Skeletal muscle satellite cell (primary cell): Measurements from ENCODE around the gene ASPG. TPM values are rescaled to one million over a fixed set of nuclear protein-coding genes. Genes with fewer than 3 reads are reported as not detected.

Experiments
- H3K27me3 ChIP-seq: 2 replicates; pipeline ENCODE4 v1.7.0; 2013; ENCODE audit warnings: low read length; ENCODE audit not compliant: control insufficient read depth, insufficient read depth
- H3K36me3 ChIP-seq: 2 replicates; pipeline ENCODE4 v1.7.0; 2013; ENCODE audit warnings: mild to moderate bottlenecking, control low read depth, low read length; ENCODE audit not compliant: insufficient read depth
- H3K4me1 ChIP-seq: 2 replicates; pipeline ENCODE4 v1.7.0; 2013; ENCODE audit warnings: low read length; ENCODE audit not compliant: control insufficient read depth, insufficient read depth
- H3K4me2 ChIP-seq: 2 replicates; pipeline ENCODE4 v1.7.0; 2013; ENCODE audit warnings: mild to moderate bottlenecking, low read length
- H3K4me3 ChIP-seq: 2 replicates; pipeline ENCODE4 v1.7.0; 2013; ENCODE audit warnings: low read length
- H3K9ac ChIP-seq: 2 replicates; pipeline ENCODE4 v1.7.0; 2013; ENCODE audit warnings: mild to moderate bottlenecking, low read depth, low read length, moderate library complexity
- H3K9me3 ChIP-seq: replicated peaks from 2 replicates; pipeline ENCODE4 v1.7.0; 2013; ENCODE audit warnings: mild to moderate bottlenecking, control low read depth, low read length
- total RNA-seq: library from RNA; depleted of rRNA; stranded (reverse); fragments of >200 nt; gene quantifications from 2 replicates; pipeline ENCODE4 v1.2.3, GENCODE V29; 2012; rRNA removed

Gene ASPG
- not detected in 2 replicates for total RNA-seq

- Histone ChIP-seq H3K27me3 (peaks cover 39% of the 10 kb centered on the region), H3K4me3 (no peak within 1 kb of the TSS), H3K9me3 (no peaks in the 10 kb centered on the region), H3K36me3 (no peaks in the 10 kb centered on the region), H3K4me2 (no peak within 1 kb of the TSS), H3K9ac (no peak within 1 kb of the TSS), H3K4me1 (no peaks in the 10 kb centered on the region)
These were observed at the start of gene ASPG for GRCh38 chr14:104085032-104085888. Gene ASPG (plus strand): TSS chr14:104085700. CDS start chr14:104085771, 71 bp downstream.

- no peaks in the 10 kb centered on the region for H3K4me1 ChIP-seq
These were observed 49.3 kb upstream of the ASPG start for GRCh38 chr14:104036212-104036611.

DNA sequence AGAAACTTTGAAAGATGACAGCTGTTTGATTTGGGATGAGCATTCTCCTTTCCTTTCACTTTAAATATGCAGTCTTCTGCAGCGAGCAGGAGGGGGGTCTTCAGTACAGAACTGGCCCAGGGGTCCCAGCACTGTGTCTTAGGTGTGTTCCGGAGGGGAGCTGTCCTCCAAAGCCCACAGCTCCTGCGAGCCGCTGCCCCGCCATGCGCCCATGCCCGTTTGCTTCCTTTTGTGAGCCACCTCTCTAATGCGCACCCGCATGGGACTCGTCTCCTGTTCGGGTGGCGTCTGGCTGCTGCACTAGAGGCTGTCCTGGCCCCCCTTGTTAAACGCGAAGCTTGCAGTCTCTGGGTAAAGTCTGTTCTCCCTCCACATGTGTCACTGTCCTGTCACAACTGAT, 48.4 kb upstream of the ASPG start:
- H3K36me3 ChIP-seq, result no peaks in the 10 kb centered on the region

More at GRCh38 chr14:104036212-104036611, 49.3 kb upstream of the ASPG start:
- Histone ChIP-seq H3K27me3 (peaks cover 58% of the 10 kb centered on the region), H3K9ac (no peak overlapping the region), H3K9me3 (no peaks in the 10 kb centered on the region), H3K4me2 (no peak overlapping the region), H3K4me3 (no peak overlapping the region), H3K36me3 (no peaks in the 10 kb centered on the region)

GRCh38 chr14:104037903-104038302, 47.6 kb upstream of the ASPG start:
- H3K4me1 ChIP-seq, result no peaks in the 10 kb centered on the region
- no peak overlapping the region for H3K4me2 ChIP-seq
- H3K9me3 ChIP-seq, result no peaks in the 10 kb centered on the region
- H3K36me3 ChIP-seq, result no peaks in the 10 kb centered on the region
- no peak overlapping the region for H3K4me3 ChIP-seq
- H3K9ac ChIP-seq, result no peak overlapping the region
- H3K27me3 ChIP-seq, result peaks cover 59% of the 10 kb centered on the region

More for the DNA sequence above, 48.4 kb upstream of the ASPG start:
- no peak overlapping the region for H3K4me3 ChIP-seq
- peaks cover 64% of the 10 kb centered on the region for H3K27me3 ChIP-seq
- H3K4me2 ChIP-seq, result no peak overlapping the region
- no peaks in the 10 kb centered on the region for H3K4me1 ChIP-seq
- H3K9me3 ChIP-seq, result no peaks in the 10 kb centered on the region
- H3K9ac ChIP-seq, result no peak overlapping the region

DNA sequence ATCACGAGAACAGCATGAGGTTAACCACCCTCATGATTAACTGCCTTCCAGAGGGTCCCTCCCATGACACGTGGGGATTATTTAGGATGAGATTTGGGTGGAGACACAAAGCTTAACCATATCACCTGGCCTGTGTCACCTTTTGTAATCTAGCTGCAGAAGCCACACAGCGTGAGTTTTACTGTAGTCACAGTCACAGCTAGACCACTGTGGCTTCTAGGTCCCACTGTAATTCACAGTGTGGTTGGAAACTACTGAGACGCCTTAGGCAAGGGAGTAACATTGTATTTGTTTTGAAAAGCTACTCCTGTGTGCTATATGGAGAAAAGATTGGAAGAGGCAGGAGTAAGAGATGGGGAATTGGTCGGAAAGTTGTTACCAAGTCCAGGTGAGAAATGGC, 46.3 kb upstream of the ASPG start:
- Histone ChIP-seq H3K9me3 (no peaks in the 10 kb centered on the region), H3K9ac (no peak overlapping the region), H3K4me2 (no peak overlapping the region), H3K4me3 (no peak overlapping the region), H3K36me3 (no peaks in the 10 kb centered on the region), H3K4me1 (peaks cover 6% of the 10 kb centered on the region), H3K27me3 (peaks cover 49% of the 10 kb centered on the region)

GRCh38 chr14:104040539-104040938, 45.0 kb upstream of the ASPG start:
- no peak overlapping the region for H3K4me3 ChIP-seq
- H3K4me2 ChIP-seq, result no peak overlapping the region
- H3K9me3 ChIP-seq, result no peaks in the 10 kb centered on the region
- no peaks in the 10 kb centered on the region for H3K36me3 ChIP-seq
- H3K27me3 ChIP-seq, result peaks cover 47% of the 10 kb centered on the region
- peaks cover 6% of the 10 kb centered on the region for H3K4me1 ChIP-seq
- H3K9ac ChIP-seq, result no peak overlapping the region

DNA sequence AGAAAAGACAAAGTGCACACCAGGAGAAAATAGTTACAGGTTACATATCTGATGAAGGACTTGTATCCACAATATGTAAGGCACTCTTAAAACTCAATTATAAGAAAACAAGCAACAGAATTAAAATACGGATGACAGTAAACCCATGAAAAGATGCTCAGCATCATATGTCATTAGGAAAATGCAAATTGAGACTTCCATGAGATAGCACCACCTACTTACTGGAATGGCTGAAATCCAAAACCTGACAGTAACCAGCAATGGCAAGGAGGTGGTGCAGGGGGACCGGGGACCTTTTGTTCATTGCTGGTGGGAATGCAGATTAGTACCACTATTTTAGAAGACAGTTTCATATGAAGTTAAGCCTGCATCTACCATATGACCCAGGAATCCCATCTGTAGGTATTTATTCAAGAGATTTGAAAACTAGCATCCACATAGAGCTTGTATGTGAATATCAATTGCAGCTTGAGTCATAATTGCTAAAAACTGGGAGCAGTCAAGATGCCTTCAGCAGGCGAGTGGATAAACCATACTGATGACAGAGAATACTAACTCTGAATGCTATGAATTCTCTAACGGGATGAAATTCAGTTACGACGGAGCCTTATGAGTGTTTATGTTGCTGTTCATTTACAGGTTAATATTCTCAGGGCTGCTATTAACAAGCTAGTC, 43.9 kb upstream of the ASPG start:
- peaks cover 42% of the 10 kb centered on the region for H3K27me3 ChIP-seq
- H3K9me3 ChIP-seq, result no peaks in the 10 kb centered on the region
- H3K4me3 ChIP-seq, result no peak overlapping the region
- no peak overlapping the region for H3K9ac ChIP-seq
- no peak overlapping the region for H3K4me2 ChIP-seq
- peaks cover 6% of the 10 kb centered on the region for H3K4me1 ChIP-seq
- H3K36me3 ChIP-seq, result no peaks in the 10 kb centered on the region

- H3K9me3 ChIP-seq, result no peaks in the 10 kb centered on the region
- H3K4me3 ChIP-seq, result no peak overlapping the region
- H3K4me1 ChIP-seq, result peaks cover 19% of the 10 kb centered on the region
- no peak overlapping the region for H3K9ac ChIP-seq
- no peaks in the 10 kb centered on the region for H3K36me3 ChIP-seq
- H3K27me3 ChIP-seq, result peaks cover 27% of the 10 kb centered on the region
- no peak overlapping the region for H3K4me2 ChIP-seq
These were observed 41.5 kb upstream of the ASPG start for GRCh38 chr14:104044016-104044415.

GRCh38 chr14:104047761-104048160, 37.7 kb upstream of the ASPG start:
- H3K9ac ChIP-seq, result no peak overlapping the region
- peaks cover 35% of the 10 kb centered on the region for H3K4me1 ChIP-seq
- no peaks in the 10 kb centered on the region for H3K9me3 ChIP-seq
- H3K36me3 ChIP-seq, result no peaks in the 10 kb centered on the region
- no peak overlapping the region for H3K4me3 ChIP-seq
- H3K4me2 ChIP-seq, result no peak overlapping the region
- H3K27me3 ChIP-seq, result peaks cover 2% of the 10 kb centered on the region

GRCh38 chr14:104048758-104049507, 36.6 kb upstream of the ASPG start:
- Histone ChIP-seq H3K9ac (peak overlapping the region; percentile 61), H3K9me3 (no peaks in the 10 kb centered on the region), H3K27me3 (peaks cover 4% of the 10 kb centered on the region), H3K4me3 (no peak overlapping the region), H3K4me1 (peaks cover 33% of the 10 kb centered on the region), H3K4me2 (peak overlapping the region; percentile 52), H3K36me3 (no peaks in the 10 kb centered on the region)

- no peak overlapping the region for H3K4me3 ChIP-seq
- peak overlapping the region; percentile 61 for H3K9ac ChIP-seq
- peak overlapping the region; percentile 41 for H3K4me2 ChIP-seq
- H3K4me1 ChIP-seq, result peaks cover 32% of the 10 kb centered on the region
- H3K9me3 ChIP-seq, result no peaks in the 10 kb centered on the region
- no peaks in the 10 kb centered on the region for H3K36me3 ChIP-seq
- peaks cover 4% of the 10 kb centered on the region for H3K27me3 ChIP-seq
These were observed 35.8 kb upstream of the ASPG start for GRCh38 chr14:104049576-104050240.
